BJ (cell line): ENCODE data around the gene TWSG1. TPM values are rescaled to one million over a fixed set of nuclear protein-coding genes. Genes with fewer than 3 reads are reported as not detected.
"Not testable (repeated sequence)": the region's sequence is repeated elsewhere in the genome, so short reads cannot be mapped to it uniquely, and the experiment has no call there.

Source experiments
- CTCF ChIA-PET: fragments of 350-600 bp; formaldehyde crosslinking; extraction: SDS; loops from one replicate; lab custom pipeline; 2021; ENCODE audit warnings: antibody characterized with exemption, inconsistent platforms; lab: Yijun Ruan, JAX
- POLR2A ChIA-PET: fragments of 300-600 bp; sonication (Branson Sonifier 250); formaldehyde crosslinking; extraction: SDS; loops from one replicate; lab custom pipeline; 2021; ENCODE audit warnings: antibody characterized with exemption; lab: Charles Lee
- DNase-seq: peaks from one replicate; pipeline ENCODE4 v3.0.0-alpha.2; 2011; ENCODE audit warnings: low read depth
- H3K27me3 ChIP-seq: 2 replicates; pipeline ENCODE4 v1.6.0; 2011; ENCODE audit warnings: low read length; ENCODE audit not compliant: control insufficient read depth, insufficient read depth
- H3K36me3 ChIP-seq: 2 replicates; pipeline ENCODE4 v1.5.1; 2011; ENCODE audit warnings: low read length; ENCODE audit not compliant: control insufficient read depth, insufficient read depth
- H3K4me3 ChIP-seq: 2 replicates; pipeline ENCODE4 v1.5.1; 2011; ENCODE audit warnings: low read depth, mild to moderate bottlenecking, control low read depth, low read length
- CTCF ChIP-seq: IDR thresholded peaks from 2 replicates; pipeline ENCODE4 v1.5.1; 2011; ENCODE audit warnings: low read depth, mild to moderate bottlenecking, control low read depth, inconsistent platforms, low read length, moderate library complexity; ENCODE audit not compliant: insufficient read depth
- polyA plus RNA-seq: library from polyadenylated mRNA; depleted of rRNA; stranded (reverse); fragments of >200 nt; gene quantifications from 2 replicates; pipeline ENCODE4 v1.2.3, GENCODE V29; 2011

Gene TWSG1
- polyA plus RNA-seq, 1 experiment = 127 TPM

DNA sequence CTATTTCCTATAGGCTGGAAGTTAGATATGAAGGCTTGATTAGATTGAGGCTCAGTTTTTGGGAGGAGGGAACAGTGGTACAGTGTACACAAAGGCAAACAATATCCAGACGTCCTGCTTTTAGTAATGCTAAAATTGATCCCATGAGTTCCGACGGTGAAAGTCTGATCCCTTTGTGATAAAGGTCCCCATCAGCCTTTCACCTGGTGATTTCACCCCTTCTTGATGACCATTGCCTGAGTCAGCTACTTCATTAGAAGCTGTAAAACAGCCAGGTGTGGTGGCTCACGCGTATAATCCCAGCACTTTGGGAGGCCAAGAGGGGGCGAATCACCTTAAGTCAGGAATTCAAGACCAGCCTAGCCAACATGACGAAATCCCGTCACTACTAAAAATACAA lies 29.7 kb downstream of the TWSG1 start:
- Histone ChIP-seq H3K36me3 (peaks cover 4% of the 10 kb centered on the region), H3K27me3 (no peaks in the 10 kb centered on the region), H3K4me3 (no peak overlapping the region)
- ChIA-PET POLR2A (interaction anchor here (0.6 kb wide), 1 partner anchor 30 kb away, joined by 4 read pairs; the partner anchor contains the start of gene TWSG1), CTCF (no interaction called here)
- TF ChIP-seq CTCF = no peak
- no peak for DNase-seq

GRCh38 chr18:9365406-9365805 lies 30.8 kb downstream of the TWSG1 start:
- CTCF ChIA-PET = interaction anchor here (0.6 to 2.6 kb wide), 5 partner anchors 8 to 152 kb away, joined by 3 to 14 read pairs (median 3); no protein-coding TSS in a partner anchor
- Histone ChIP-seq H3K27me3 (no peaks in the 10 kb centered on the region), H3K4me3 (no peak overlapping the region), H3K36me3 (peaks cover 4% of the 10 kb centered on the region)
- POLR2A ChIA-PET = no interaction called here
- TF ChIP-seq CTCF = no peak
- no peak for DNase-seq

DNA sequence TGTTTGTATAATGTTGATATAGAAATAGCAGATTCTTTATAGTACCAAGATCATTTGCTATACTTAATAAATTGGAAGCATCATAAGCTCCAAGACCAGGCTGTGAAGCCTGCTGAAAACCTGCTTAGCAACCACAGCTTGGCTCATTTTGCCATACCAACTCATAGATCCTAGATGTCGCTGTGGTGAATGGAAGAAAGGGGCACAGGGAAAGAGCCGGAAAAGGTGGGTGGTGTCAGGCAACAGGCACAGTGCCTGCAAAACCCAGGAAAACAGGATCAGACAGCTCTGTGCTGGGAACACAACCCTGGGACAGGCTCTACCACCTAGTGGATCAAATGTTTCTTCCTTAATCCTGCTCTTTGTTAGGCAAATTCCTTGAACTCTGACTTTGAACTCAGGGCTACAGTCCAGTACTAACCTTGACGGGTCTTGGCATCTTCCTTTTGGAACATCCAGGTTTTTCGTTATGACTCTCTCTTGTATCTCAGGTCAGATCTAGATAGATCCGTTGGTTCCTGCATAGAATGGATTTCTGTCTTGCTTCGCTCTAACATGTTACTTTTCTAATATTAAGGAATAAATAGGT lies 31.6 kb downstream of the TWSG1 start:
- no peak overlapping the region for H3K4me3 ChIP-seq
- TF ChIP-seq CTCF = peak; percentile 47

DNA sequence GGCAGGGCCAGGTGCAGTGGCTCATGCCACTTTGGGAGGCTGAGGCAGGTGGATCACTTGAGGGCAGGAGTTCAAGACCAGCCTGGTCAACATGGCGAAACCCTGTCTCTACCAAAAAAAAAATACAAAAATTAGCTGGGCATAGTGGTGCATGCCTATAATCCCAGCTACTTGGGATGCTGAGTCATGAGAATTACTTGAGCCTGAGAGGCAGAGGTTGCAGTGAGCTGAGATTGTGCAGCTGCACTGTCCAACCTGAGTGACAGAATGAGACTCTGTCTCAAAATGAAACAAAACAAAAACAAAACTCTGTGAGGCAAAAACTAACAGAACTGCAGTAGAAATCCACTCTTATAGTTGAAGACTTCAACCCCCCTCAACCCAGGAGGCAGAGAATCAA lies 38.7 kb downstream of the TWSG1 start:
- H3K4me3 ChIP-seq, H3K27me3 ChIP-seq, H3K36me3 ChIP-seq, DNase-seq, CTCF ChIA-PET: not testable (repeated sequence)
- POLR2A ChIA-PET = interaction anchor here (0.7 kb wide), 1 partner anchor 54 kb away, joined by 4 read pairs; no protein-coding TSS in a partner anchor

More for the DNA sequence above, 31.6 kb downstream of the TWSG1 start:
- no peaks in the 10 kb centered on the region for H3K27me3 ChIP-seq
- ChIA-PET CTCF (interaction anchor here (0.7 to 2.6 kb wide), 3 partner anchors 9 to 151 kb away, joined by 3 to 14 read pairs (median 5); no protein-coding TSS in a partner anchor), POLR2A (no interaction called here)
- DNase-seq = no peak
- H3K36me3 ChIP-seq = peaks cover 4% of the 10 kb centered on the region

DNA sequence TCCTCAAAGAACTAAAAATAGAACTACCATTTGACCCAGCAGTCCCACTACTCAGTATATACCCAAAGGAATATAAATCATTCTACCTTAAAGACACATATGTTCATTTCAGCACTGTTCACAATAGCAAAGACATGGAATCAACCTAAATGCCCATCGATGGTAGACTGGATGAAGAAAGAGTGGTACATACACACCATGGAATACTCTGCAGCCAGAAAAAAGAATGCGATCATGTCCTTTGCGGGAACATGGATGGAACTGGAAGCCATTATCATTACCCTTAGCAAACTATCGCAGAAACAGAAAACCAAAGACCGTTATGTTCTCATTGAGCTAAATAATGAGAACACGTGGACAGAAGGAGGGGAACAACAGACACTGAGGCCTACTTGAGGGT lies 44.5 kb downstream of the TWSG1 start:
- ChIA-PET CTCF (no interaction called here), POLR2A (no interaction called here)
- peaks cover 2% of the 10 kb centered on the region; the same call in 1 of the 2 replicates for H3K36me3 ChIP-seq
- TF ChIP-seq CTCF = no peak
- no peaks in the 10 kb centered on the region for H3K27me3 ChIP-seq
- H3K4me3 ChIP-seq = no peak overlapping the region
- DNase-seq = no peak
